B cell (primary cell): Measurements from ENCODE around the gene LIMS4. TPM values are rescaled to one million over a fixed set of nuclear protein-coding genes. Genes with fewer than 3 reads are reported as not detected.
"Not testable (repeated sequence)": the region's sequence is repeated elsewhere in the genome, so short reads cannot be mapped to it uniquely, and the experiment has no call there.

Experiments
- ATAC-seq: fragments of 200-7000 bp; cut with Tn5 transposase; one replicate; pipeline ENCODE4 v1.10.0; 2021; ENCODE audit warnings: low read depth, mild to moderate bottlenecking, moderate number of reproducible peaks, moderate library complexity
- CTCF ChIA-PET: fragments of 350-600 bp; sonication (Branson Sonifier 250); formaldehyde crosslinking; loops from one replicate; lab custom pipeline; 2021; ENCODE audit warnings: antibody characterized with exemption, inconsistent platforms; lab: Charles Lee
- POLR2A ChIA-PET: fragments of 350-600 bp; sonication (Branson Sonifier 250); formaldehyde crosslinking; loops from one replicate; lab custom pipeline; 2021; ENCODE audit warnings: antibody characterized with exemption; lab: Charles Lee
- DNase-seq: peaks from one replicate; pipeline ENCODE4 v3.0.0; 2013
- H2AFZ ChIP-seq: 2 replicates; pipeline ENCODE4 v1.6.1; 2012; ENCODE audit warnings: mild to moderate bottlenecking, low read depth, low read length; ENCODE audit not compliant: insufficient read depth, poor library complexity, severe bottlenecking
- H3K27ac ChIP-seq, 2 donors: 1 replicate in 1 of 2; 2 replicates in 1 of 2; pipeline ENCODE4 v1.5.1; 2012 to 2013; ENCODE audit warnings: low read length in 2 of 2, mild to moderate bottlenecking in 2 of 2, moderate library complexity in 1 of 2
- H3K27me3 ChIP-seq, 4 experiments: fragments of 200-600 bp in 1 of 4; sonication (generic) in 1 of 4; replicated peaks in 1 of 4; 1 replicate in 2 of 4; 2 replicates in 2 of 4; pipeline versions ENCODE4 v1.6.1 to v1.7.0; 2013 to 2016; ENCODE audit warnings: low read length in 3 of 4, mild to moderate bottlenecking in 2 of 4, mixed read lengths in 1 of 4, moderate library complexity in 1 of 4; ENCODE audit not compliant: insufficient read depth in 4 of 4, control insufficient read depth in 3 of 4; ENCODE audit errors: control extremely low read depth in 1 of 4
- H3K36me3 ChIP-seq, 2 experiments: replicated peaks in 1 of 2; 1 replicate in 1 of 2; 2 replicates in 1 of 2; pipeline versions ENCODE4 v1.6.1 to v1.7.1; 2013; ENCODE audit warnings: low read length in 1 of 2; ENCODE audit not compliant: insufficient read depth in 2 of 2, control insufficient read depth in 1 of 2; ENCODE audit errors: control extremely low read depth in 1 of 2, extremely low read depth in 1 of 2
- H3K4me1 ChIP-seq, 2 donors: fragments of 200-600 bp in 1 of 2; sonication (generic) in 1 of 2; 1 replicate in 1 of 2; 2 replicates in 1 of 2; pipeline versions ENCODE4 v1.5.1 to v1.6.1; 2013 to 2017; ENCODE audit warnings: low read length in 2 of 2; ENCODE audit not compliant: control insufficient read depth in 2 of 2, insufficient read depth in 2 of 2
- H3K4me2 ChIP-seq: replicated peaks from 2 replicates; pipeline ENCODE3; 2012; ENCODE audit warnings: mild to moderate bottlenecking, low read depth, low read length; ENCODE audit not compliant: poor library complexity, severe bottlenecking
- H3K4me3 ChIP-seq, 5 experiments: fragments of 200-600 bp in 1 of 5; sonication (generic) in 1 of 5; 1 replicate in 3 of 5; 2 replicates in 2 of 5; pipeline versions ENCODE4 v1.5.1 to v1.7.0; 2011 to 2016; ENCODE audit warnings: low read length in 4 of 5, mild to moderate bottlenecking in 4 of 5, low read depth in 2 of 5, control low read depth in 1 of 5, moderate library complexity in 1 of 5; ENCODE audit not compliant: insufficient read depth in 1 of 5; ENCODE audit errors: control extremely low read depth in 1 of 5, extremely low read depth in 1 of 5
- H3K79me2 ChIP-seq: fragments of 200-600 bp; sonication (generic); one replicate; pipeline ENCODE4 v1.6.0; 2016; ENCODE audit warnings: low read length; ENCODE audit not compliant: control insufficient read depth, insufficient read depth
- H3K9ac ChIP-seq: fragments of 200-600 bp; sonication (generic); 2 replicates; pipeline ENCODE4 v1.6.1; 2017; ENCODE audit warnings: mild to moderate bottlenecking, low read length, moderate library complexity
- H3K9me3 ChIP-seq, 3 donors: one replicate each; pipeline versions ENCODE4 v1.6.1 to v1.7.1; 2013; ENCODE audit warnings: low read length in 2 of 3; ENCODE audit not compliant: control insufficient read depth in 2 of 3, insufficient read depth in 1 of 3; ENCODE audit errors: control extremely low read depth in 1 of 3
- H4K20me1 ChIP-seq: 2 replicates; pipeline ENCODE4 v1.6.0; 2012; ENCODE audit warnings: mild to moderate bottlenecking, low read length; ENCODE audit not compliant: insufficient read depth, control insufficient read depth, poor library complexity, severe bottlenecking
- H3K27ac Mint-ChIP-seq: one replicate; pipeline ENCODE4 v1.8.0; 2021; ENCODE audit warnings: mixed read lengths
- H3K27me3 Mint-ChIP-seq: one replicate; pipeline ENCODE4 v1.8.0; 2021; ENCODE audit warnings: mixed read lengths
- H3K4me1 Mint-ChIP-seq: one replicate; pipeline ENCODE4 v1.8.0; 2021; ENCODE audit warnings: mixed read lengths
- H3K4me3 Mint-ChIP-seq: one replicate; pipeline ENCODE4 v1.8.0; 2021; ENCODE audit warnings: mixed read lengths
- H3K9me3 Mint-ChIP-seq: one replicate; pipeline ENCODE4 v1.8.0; 2022; ENCODE audit warnings: mixed read lengths; ENCODE audit not compliant: insufficient read depth
- WGBS: methylation state at CpG from one replicate; pipeline ENCODE4 v1.1.5; 2013; ENCODE audit warnings: missing lambda C conversion rate; ENCODE audit not compliant: insufficient coverage; 5-methylcytosine and 5-hydroxymethylcytosine counted together
- intact Hi-C: fragments of 100-400 bp; cut with micrococcal nuclease; formaldehyde crosslinking; loops from one replicate; pipeline ENCODE4 v1.10.0; 2022
- polyA plus RNA-seq: library from polyadenylated mRNA; depleted of rRNA; stranded (reverse); fragments of >200 nt; gene quantifications from 2 replicates; pipeline ENCODE4 v1.2.3, GENCODE V29; 2012
- total RNA-seq, 2 donors: library from RNA; stranded (reverse); fragments of 120-200 nt in 1 of 2; gene quantifications; 1 replicate in 1 of 2; 2 replicates in 1 of 2; pipeline versions ENCODE4 v1.2.3 to v1.2.4, GENCODE V29; 2013 to 2022

The LIMS4 gene
- total and polyA plus RNA-seq, 2 donors (not counting 1 experiment from before 2014, with no cell fraction given) = 0.07 to 0.47 TPM

GRCh38 chr2:110441905-110442304 is 30.7 kb downstream of the LIMS4 start:
- H3K4me2 ChIP-seq, H3K9me3 ChIP-seq, H2AFZ ChIP-seq, H4K20me1 ChIP-seq, ATAC-seq, DNase-seq, H3K27ac ChIP-seq, H3K4me1 Mint-ChIP-seq, H3K36me3 ChIP-seq, H3K27me3 Mint-ChIP-seq, POLR2A ChIA-PET, H3K27ac Mint-ChIP-seq, CTCF ChIA-PET, H3K9ac ChIP-seq, H3K4me3 Mint-ChIP-seq, H3K9me3 Mint-ChIP-seq, H3K4me1 ChIP-seq, H3K4me3 ChIP-seq, H3K27me3 ChIP-seq, H3K79me2 ChIP-seq, intact Hi-C loops: not testable (repeated sequence)
- WGBS = no CpG with 5 or more reads among the region's 1 CpG

GRCh38 chr2:110434565-110434964 is 38.1 kb downstream of the LIMS4 start:
- ATAC-seq, H3K27ac ChIP-seq, intact Hi-C loops, H3K4me1 Mint-ChIP-seq, H3K9me3 ChIP-seq, H3K4me2 ChIP-seq, CTCF ChIA-PET, H3K36me3 ChIP-seq, H3K4me1 ChIP-seq, POLR2A ChIA-PET, H3K9ac ChIP-seq, H3K27me3 Mint-ChIP-seq, H3K4me3 Mint-ChIP-seq, H3K79me2 ChIP-seq, H3K9me3 Mint-ChIP-seq, H3K4me3 ChIP-seq, DNase-seq, H2AFZ ChIP-seq, H4K20me1 ChIP-seq, H3K27ac Mint-ChIP-seq, H3K27me3 ChIP-seq: not testable (repeated sequence)
- no CpG with 5 or more reads among the region's 6 CpGs for WGBS

- H3K36me3 ChIP-seq, intact Hi-C loops, H2AFZ ChIP-seq, H3K27ac ChIP-seq, H3K9ac ChIP-seq, POLR2A ChIA-PET, H4K20me1 ChIP-seq, DNase-seq, CTCF ChIA-PET, H3K27me3 Mint-ChIP-seq, H3K4me3 Mint-ChIP-seq, H3K4me1 ChIP-seq, H3K9me3 ChIP-seq, ATAC-seq, H3K4me1 Mint-ChIP-seq, H3K4me3 ChIP-seq, H3K27ac Mint-ChIP-seq, H3K79me2 ChIP-seq, H3K27me3 ChIP-seq, H3K9me3 Mint-ChIP-seq, H3K4me2 ChIP-seq: not testable (repeated sequence)
- WGBS = no CpG with 5 or more reads among the region's 4 CpGs
Measured at GRCh38 chr2:110425725-110426124, 46.9 kb downstream of the LIMS4 start.

GRCh38 chr2:110424421-110424820 is 48.2 kb downstream of the LIMS4 start:
- H3K27me3 ChIP-seq, H3K4me3 Mint-ChIP-seq, intact Hi-C loops, H3K4me1 ChIP-seq, CTCF ChIA-PET, H3K4me2 ChIP-seq, H3K4me3 ChIP-seq, H4K20me1 ChIP-seq, DNase-seq, H3K79me2 ChIP-seq, ATAC-seq, H3K27ac Mint-ChIP-seq, H3K27me3 Mint-ChIP-seq, H3K9me3 ChIP-seq, H2AFZ ChIP-seq, H3K9ac ChIP-seq, POLR2A ChIA-PET, H3K9me3 Mint-ChIP-seq, H3K4me1 Mint-ChIP-seq, H3K27ac ChIP-seq, H3K36me3 ChIP-seq: not testable (repeated sequence)
- no CpG with 5 or more reads among the region's 4 CpGs for WGBS
